ENCODE measurements around the gene OR51G1.

The OR51G1 gene

GRCh38 chr11:4903484-4903883 is 20.7 kb downstream of the OR51G1 start, which contains the start of gene OR51A7:
Gene OR51A7 (plus strand): TSS chr11:4903783. CDS start chr11:4907370, 3,587 bp downstream.
- Histone ChIP-seq H3K18ac (ENCODE audit: low read length) (no peak within 1 kb of the TSS), H3K9ac (ENCODE audit: low read length) (no peak within 1 kb of the TSS), H3K79me1 (ENCODE audit: low read length) (no peaks in the 10 kb centered on the region), H3K23ac (ENCODE audit: low read length) (no peak within 1 kb of the TSS), H3K4ac (ENCODE audit: low read depth, low read length) (no peak within 1 kb of the TSS), H3K79me2 (ENCODE audit: control insufficient read depth, insufficient read depth, low read length, poor library complexity) (no peaks in the 10 kb centered on the region), H3K14ac (ENCODE audit: low read length) (no peak within 1 kb of the TSS), H3K4me2 (ENCODE audit: low read length) (no peak within 1 kb of the TSS), H2AK5ac (ENCODE audit: low read length) (no peak within 1 kb of the TSS), H3K27me3 (ENCODE audit: insufficient read depth, low read length) (no peaks in the 10 kb centered on the region), H3K36me3 (ENCODE audit: control insufficient read depth in 1 of 2, insufficient read depth in 2 of 2, low read length in 2 of 2) (no peaks in the 10 kb centered on the region), H3K4me3 (ENCODE audit: low read depth, low read length) (no peak within 1 kb of the TSS), H3K4me1 (ENCODE audit: control insufficient read depth in 1 of 2, insufficient read depth in 2 of 2, low read length in 2 of 2) (no peaks in the 10 kb centered on the region), H2BK5ac (ENCODE audit: low read depth, low read length, poor library complexity) (no peak within 1 kb of the TSS), H2BK12ac (ENCODE audit: low read length) (no peak within 1 kb of the TSS), H3K9me3 (ENCODE audit: insufficient read depth, low read depth, low read length) (no peaks in the 10 kb centered on the region), H2BK120ac (ENCODE audit: insufficient read depth, low read length, poor library complexity) (no peak within 1 kb of the TSS), H4K8ac (ENCODE audit: low read depth, low read length) (no peak within 1 kb of the TSS), H4K12ac (ENCODE audit: low read depth, low read length) (no peak within 1 kb of the TSS), H3K27ac (ENCODE audit: low read depth, low read length) (no peak within 1 kb of the TSS), H2AFZ (ENCODE audit: insufficient read depth, low read length, poor library complexity) (no peak within 1 kb of the TSS), H4K91ac (ENCODE audit: low read depth, low read length) (no peak within 1 kb of the TSS)
- DNase-seq = no peak

GRCh38 chr11:4891996-4892640 is 32.0 kb downstream of the OR51G1 start:
- DNase-seq = no peak
- H4K12ac ChIP-seq (ENCODE audit: low read depth, low read length) = no peak overlapping the region
- H3K14ac ChIP-seq (ENCODE audit: low read length) = no peak overlapping the region
- no peak overlapping the region for H3K18ac ChIP-seq (ENCODE audit: low read length)
- no peak overlapping the region for H3K4me2 ChIP-seq (ENCODE audit: low read length)
- no peaks in the 10 kb centered on the region for H3K4me1 ChIP-seq (ENCODE audit: control insufficient read depth in 1 of 2, insufficient read depth in 2 of 2, low read length in 2 of 2)
- H3K9ac ChIP-seq (ENCODE audit: low read length) = no peak overlapping the region
- no peaks in the 10 kb centered on the region for H3K79me2 ChIP-seq (ENCODE audit: control insufficient read depth, insufficient read depth, low read length, poor library complexity)
- H3K23ac ChIP-seq (ENCODE audit: low read length) = no peak overlapping the region
- H2BK12ac ChIP-seq (ENCODE audit: low read length) = no peak overlapping the region
- no peaks in the 10 kb centered on the region for H3K27me3 ChIP-seq (ENCODE audit: insufficient read depth, low read length)
- no peak overlapping the region for H3K4ac ChIP-seq (ENCODE audit: low read depth, low read length)
- no peak overlapping the region for H4K91ac ChIP-seq (ENCODE audit: low read depth, low read length)
- no peak overlapping the region for H3K27ac ChIP-seq (ENCODE audit: low read depth, low read length)
- no peak overlapping the region for H2AK5ac ChIP-seq (ENCODE audit: low read length)
- no peaks in the 10 kb centered on the region for H3K36me3 ChIP-seq (ENCODE audit: control insufficient read depth in 1 of 2, insufficient read depth in 2 of 2, low read length in 2 of 2)
- H2AFZ ChIP-seq (ENCODE audit: insufficient read depth, low read length, poor library complexity) = no peak overlapping the region
- no peak overlapping the region for H2BK120ac ChIP-seq (ENCODE audit: insufficient read depth, low read length, poor library complexity)
- H4K8ac ChIP-seq (ENCODE audit: low read depth, low read length) = no peak overlapping the region
- H3K4me3 ChIP-seq (ENCODE audit: low read depth, low read length) = no peak overlapping the region
- no peaks in the 10 kb centered on the region for H3K9me3 ChIP-seq (ENCODE audit: insufficient read depth, low read depth, low read length)
- no peak overlapping the region for H2BK5ac ChIP-seq (ENCODE audit: low read depth, low read length, poor library complexity)
- H3K79me1 ChIP-seq (ENCODE audit: low read length) = no peaks in the 10 kb centered on the region
- no CpG with 5 or more reads among the region's 1 CpG for WGBS (ENCODE audit: extremely low coverage, insufficient coverage, insufficient read length)

- H3K9ac ChIP-seq (ENCODE audit: low read length) = no peak overlapping the region
- no peak overlapping the region for H3K4me3 ChIP-seq (ENCODE audit: low read depth, low read length)
- H3K4me1 ChIP-seq (ENCODE audit: control insufficient read depth in 1 of 2, insufficient read depth in 2 of 2, low read length in 2 of 2) = no peaks in the 10 kb centered on the region
- no CpG with 5 or more reads among the region's 2 CpGs for WGBS (ENCODE audit: extremely low coverage, insufficient coverage, insufficient read length)
- no peak overlapping the region for H4K12ac ChIP-seq (ENCODE audit: low read depth, low read length)
- no peak overlapping the region for H3K23ac ChIP-seq (ENCODE audit: low read length)
- no peak overlapping the region for H4K8ac ChIP-seq (ENCODE audit: low read depth, low read length)
- no peaks in the 10 kb centered on the region for H3K36me3 ChIP-seq (ENCODE audit: control insufficient read depth in 1 of 2, insufficient read depth in 2 of 2, low read length in 2 of 2)
- H3K27ac ChIP-seq (ENCODE audit: low read depth, low read length) = no peak overlapping the region
- no peak overlapping the region for H3K14ac ChIP-seq (ENCODE audit: low read length)
- no peak overlapping the region for H3K4me2 ChIP-seq (ENCODE audit: low read length)
- no peaks in the 10 kb centered on the region for H3K27me3 ChIP-seq (ENCODE audit: insufficient read depth, low read length)
- H3K9me3 ChIP-seq (ENCODE audit: insufficient read depth, low read depth, low read length) = no peaks in the 10 kb centered on the region
- peak in 1 of 2 donors; percentile 7 for DNase-seq
- H3K18ac ChIP-seq (ENCODE audit: low read length) = no peak overlapping the region
- no peak overlapping the region for H2AK5ac ChIP-seq (ENCODE audit: low read length)
- no peak overlapping the region for H4K91ac ChIP-seq (ENCODE audit: low read depth, low read length)
- H2BK120ac ChIP-seq (ENCODE audit: insufficient read depth, low read length, poor library complexity) = no peak overlapping the region
- H3K4ac ChIP-seq (ENCODE audit: low read depth, low read length) = no peak overlapping the region
- H3K79me2 ChIP-seq (ENCODE audit: control insufficient read depth, insufficient read depth, low read length, poor library complexity) = no peaks in the 10 kb centered on the region
- no peak overlapping the region for H2BK12ac ChIP-seq (ENCODE audit: low read length)
- H2BK5ac ChIP-seq (ENCODE audit: low read depth, low read length, poor library complexity) = no peak overlapping the region
- no peak overlapping the region for H2AFZ ChIP-seq (ENCODE audit: insufficient read depth, low read length, poor library complexity)
- no peaks in the 10 kb centered on the region for H3K79me1 ChIP-seq (ENCODE audit: low read length)
Measured at GRCh38 chr11:4890279-4890678, 33.9 kb downstream of the OR51G1 start.

GRCh38 chr11:4887591-4887990 is 36.5 kb downstream of the OR51G1 start:
- Histone ChIP-seq H3K9me3 (ENCODE audit: insufficient read depth, low read depth, low read length) (no peaks in the 10 kb centered on the region), H3K4me1 (ENCODE audit: control insufficient read depth in 1 of 2, insufficient read depth in 2 of 2, low read length in 2 of 2) (no peaks in the 10 kb centered on the region), H3K4me3 (ENCODE audit: low read depth, low read length) (no peak overlapping the region), H3K9ac (ENCODE audit: low read length) (no peak overlapping the region), H3K4me2 (ENCODE audit: low read length) (no peak overlapping the region), H3K79me1 (ENCODE audit: low read length) (no peaks in the 10 kb centered on the region), H4K12ac (ENCODE audit: low read depth, low read length) (no peak overlapping the region), H3K23ac (ENCODE audit: low read length) (no peak overlapping the region), H3K79me2 (ENCODE audit: control insufficient read depth, insufficient read depth, low read length, poor library complexity) (no peaks in the 10 kb centered on the region), H3K36me3 (ENCODE audit: control insufficient read depth in 1 of 2, insufficient read depth in 2 of 2, low read length in 2 of 2) (no peaks in the 10 kb centered on the region), H4K91ac (ENCODE audit: low read depth, low read length) (no peak overlapping the region), H3K4ac (ENCODE audit: low read depth, low read length) (no peak overlapping the region), H3K18ac (ENCODE audit: low read length) (no peak overlapping the region), H3K27ac (ENCODE audit: low read depth, low read length) (no peak overlapping the region), H4K8ac (ENCODE audit: low read depth, low read length) (no peak overlapping the region), H3K27me3 (ENCODE audit: insufficient read depth, low read length) (no peaks in the 10 kb centered on the region), H2BK120ac (ENCODE audit: insufficient read depth, low read length, poor library complexity) (no peak overlapping the region), H3K14ac (ENCODE audit: low read length) (no peak overlapping the region), H2BK5ac (ENCODE audit: low read depth, low read length, poor library complexity) (no peak overlapping the region), H2AK5ac (ENCODE audit: low read length) (no peak overlapping the region), H2AFZ (ENCODE audit: insufficient read depth, low read length, poor library complexity) (no peak overlapping the region), H2BK12ac (ENCODE audit: low read length) (no peak overlapping the region)
- no peak for DNase-seq
- no CpG with 5 or more reads among the region's 1 CpG for WGBS (ENCODE audit: extremely low coverage, insufficient coverage, insufficient read length)

Measured in trophoblast cell (in vitro differentiated cells and primary cell).